HG03139 (cell line): ENCODE data around the gene HACL1.
"Not testable (repeated sequence)": the region's sequence is repeated elsewhere in the genome, so short reads cannot be mapped to it uniquely, and the experiment has no call there.

ENCODE experiments used
- ATAC-seq: cut with Tn5 transposase; IDR thresholded peaks from one replicate; pipeline ENCODE4 v1.9.1; 2021; ENCODE audit not compliant: unreplicated experiment

Gene HACL1

GRCh38 chr3:15630646-15631350 lies 29.4 kb upstream of the HACL1 start:
- peak; percentile 46 for ATAC-seq

DNA sequence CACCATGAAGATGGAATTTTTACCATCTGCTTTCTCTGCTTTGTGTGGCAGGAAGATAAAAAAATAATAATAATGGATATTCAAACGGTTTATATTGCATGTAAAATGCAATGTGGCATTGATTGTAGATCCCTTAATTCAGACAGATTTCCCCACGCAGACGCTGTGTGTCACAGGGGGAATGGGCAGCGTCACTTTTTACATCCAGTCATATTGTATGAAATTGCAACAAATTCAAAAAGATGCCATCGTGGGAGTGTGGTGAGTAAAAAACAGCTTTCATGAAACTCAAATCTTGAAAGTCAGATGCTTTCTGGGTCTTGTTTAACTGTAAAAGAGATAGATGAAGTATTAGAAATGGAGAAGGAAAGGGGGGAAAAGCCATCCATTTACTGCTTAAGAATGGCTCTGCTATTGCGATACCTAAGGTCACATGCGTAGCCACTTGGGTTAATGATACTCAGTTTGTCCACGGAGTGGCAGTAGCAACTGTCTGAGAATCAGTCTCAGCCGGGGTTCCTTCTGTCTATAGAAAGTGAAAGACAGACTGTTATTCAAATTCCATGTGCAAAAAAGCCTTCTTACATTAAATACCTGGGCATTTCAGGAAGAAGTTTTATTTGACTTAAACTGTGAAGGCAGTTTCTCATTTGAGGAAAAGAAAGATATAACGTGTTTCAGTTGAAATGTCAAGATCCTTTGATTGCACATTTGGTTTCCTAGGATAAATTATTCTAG lies 28.7 kb upstream of the HACL1 start:
- ATAC-seq: peak; percentile 87

DNA sequence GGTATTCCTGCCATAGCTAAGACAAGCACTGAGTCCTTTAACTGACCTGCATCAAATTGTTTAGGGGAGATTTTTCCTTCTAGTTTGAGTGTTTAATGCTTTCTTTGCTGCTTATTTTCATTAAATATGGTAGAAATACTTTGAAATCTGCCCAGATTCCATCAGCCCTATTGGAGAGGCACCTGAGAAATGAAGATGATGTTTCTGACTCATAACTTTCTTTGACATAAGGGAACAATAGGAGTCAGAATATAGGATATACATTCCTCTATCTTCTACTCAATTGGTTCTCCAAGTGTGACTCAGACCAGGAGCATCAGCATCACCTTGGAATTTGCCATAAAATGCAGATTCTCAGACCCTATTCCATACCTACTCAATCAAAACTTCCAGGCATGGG lies 27.6 kb upstream of the HACL1 start:
- ATAC-seq: no peak

DNA sequence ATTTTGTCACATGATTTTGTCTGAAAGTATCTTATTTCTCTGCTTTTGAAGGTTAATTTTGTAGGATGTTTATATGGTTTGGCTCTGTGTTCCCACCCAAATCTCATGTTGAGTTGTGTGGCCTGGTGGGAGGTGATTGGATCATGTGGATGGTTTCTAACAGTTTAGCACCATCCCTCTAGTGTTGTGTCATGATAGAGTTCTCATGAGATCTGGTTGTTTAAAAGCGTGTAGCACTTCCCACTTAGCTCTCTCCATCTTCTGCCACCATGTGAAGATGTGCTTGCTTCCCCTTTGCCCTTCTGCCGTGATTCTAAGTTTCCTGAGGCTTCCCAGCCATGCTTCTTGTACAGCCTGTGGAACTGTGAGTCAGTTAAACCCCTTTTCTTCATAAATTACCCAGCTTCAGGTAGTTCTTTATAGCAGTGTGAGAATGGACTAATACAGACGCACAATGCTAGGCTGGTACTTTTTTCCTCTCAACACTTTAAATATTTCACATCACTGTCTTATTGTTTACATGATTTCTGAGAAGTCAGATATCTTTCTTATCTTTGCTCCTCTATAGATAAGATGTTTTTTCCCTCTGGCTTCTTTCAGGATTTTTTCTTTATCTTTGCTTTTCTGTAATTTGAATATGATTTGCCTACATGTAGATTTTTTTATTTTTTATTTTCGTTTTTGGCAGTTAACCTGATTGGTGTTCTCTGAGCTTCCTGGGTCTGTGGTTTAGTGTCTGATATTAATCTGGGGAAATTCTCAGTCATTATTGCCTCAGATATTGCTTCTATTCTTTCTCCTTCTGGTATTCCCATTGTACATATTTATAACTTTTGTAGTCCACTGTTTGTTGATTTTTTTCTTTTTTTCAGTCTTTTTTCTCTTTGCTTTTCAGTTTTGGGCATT lies 22.4 kb upstream of the HACL1 start:
- ATAC-seq: no peak

GRCh38 chr3:15619659-15620464 lies 18.5 kb upstream of the HACL1 start:
- not testable (repeated sequence) for ATAC-seq

- ATAC-seq: no peak
Observed at GRCh38 chr3:15616053-15616452, 14.7 kb upstream of the HACL1 start.

DNA sequence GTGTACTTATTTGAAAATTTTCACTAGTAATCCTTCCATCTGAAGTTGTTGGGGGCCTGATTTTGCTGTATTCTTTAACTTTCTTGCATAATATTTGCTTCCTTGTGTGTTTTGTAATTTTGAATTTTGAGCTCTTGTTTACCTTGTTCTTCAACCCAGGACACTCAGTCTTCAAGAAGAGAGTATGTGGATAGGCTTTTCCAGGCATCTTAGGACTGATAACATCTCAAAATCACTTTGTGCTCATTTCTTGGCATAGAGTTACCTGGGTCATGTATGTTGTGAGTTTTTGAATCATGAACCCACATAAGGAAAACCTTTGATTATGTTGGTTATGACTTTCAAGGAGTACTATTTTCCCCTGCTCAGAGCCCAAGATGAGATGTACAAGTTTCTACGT lies 13.6 kb upstream of the HACL1 start:
- no peak for ATAC-seq

- no peak for ATAC-seq
Observed at GRCh38 chr3:15612001-15612400, 10.6 kb upstream of the HACL1 start.

DNA sequence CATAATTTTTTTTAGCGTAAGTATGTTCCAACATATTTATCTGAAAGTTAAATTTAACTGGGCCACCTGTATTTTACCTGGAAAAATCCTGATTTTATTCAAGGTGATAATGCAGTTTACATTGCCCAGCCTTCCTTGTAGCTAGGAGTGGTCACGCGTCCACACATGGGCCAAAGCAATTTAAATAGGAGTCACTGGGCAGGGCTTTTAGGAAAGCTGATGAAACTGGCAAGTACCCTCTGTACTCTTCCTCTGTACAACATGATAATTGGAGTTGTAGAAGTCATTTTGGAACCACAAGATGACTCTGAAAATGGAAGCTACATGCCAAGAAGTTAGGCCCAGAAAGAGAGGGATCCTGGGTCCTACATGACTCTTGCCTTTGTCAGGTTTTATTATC lies 9.6 kb upstream of the HACL1 start:
- ATAC-seq: no peak

- no peak for ATAC-seq
Observed at GRCh38 chr3:15610082-15610759, 8.9 kb upstream of the HACL1 start.

DNA sequence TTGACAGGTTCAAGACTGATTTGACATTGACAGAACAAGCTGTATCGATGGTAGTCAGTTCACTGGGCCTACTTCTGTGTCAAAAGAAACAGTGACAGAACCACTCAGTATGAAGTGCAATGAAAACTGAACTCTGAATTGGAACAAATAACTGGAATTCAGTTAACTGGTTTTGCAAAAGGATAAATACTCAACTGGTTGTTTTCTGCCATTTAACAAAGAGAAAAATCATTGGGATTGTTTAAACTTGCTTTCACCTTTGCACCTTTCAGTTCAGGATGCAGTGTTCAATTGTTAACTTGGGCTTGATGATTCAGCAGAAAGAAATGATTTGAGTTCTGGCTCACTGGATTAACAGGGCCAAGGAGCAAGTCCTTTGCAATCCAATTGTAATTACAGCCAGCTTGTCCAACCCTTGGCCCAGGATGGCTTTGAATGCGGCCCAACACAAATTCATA lies 5.1 kb upstream of the HACL1 start:
- no peak for ATAC-seq

GRCh38 chr3:15604584-15604983 lies 3.2 kb upstream of the HACL1 start:
- not testable (repeated sequence) for ATAC-seq

- ATAC-seq: not testable (repeated sequence)
Observed at GRCh38 chr3:15602816-15603215, 1.4 kb upstream of the HACL1 start.

- peak; percentile 11 for ATAC-seq
Observed at GRCh38 chr3:15602146-15602536, 772 bp upstream of the HACL1 start.

- ATAC-seq: peak; percentile 2
Observed at GRCh38 chr3:15601046-15601398, 347 bp downstream of the HACL1 start.

GRCh38 chr3:15595955-15596354 lies 5.4 kb downstream of the HACL1 start:
- ATAC-seq: no peak

- ATAC-seq: no peak
Observed at GRCh38 chr3:15592968-15593367, 8.4 kb downstream of the HACL1 start.

GRCh38 chr3:15591928-15592327 lies 9.4 kb downstream of the HACL1 start:
- no peak for ATAC-seq

- no peak for ATAC-seq
Observed at GRCh38 chr3:15591242-15591641, 10.1 kb downstream of the HACL1 start.
